Measurements from ENCODE around the gene DKK3. TPM values are rescaled to one million over a fixed set of nuclear protein-coding genes. Genes with fewer than 3 reads are reported as not detected.

The DKK3 gene
- total RNA-seq, 4 donors from 2014 or later = 94.3 to 191 (median 127) TPM

- Histone ChIP-seq H3K9me3 (no peaks in the 10 kb centered on the region), H3K36me3 (peaks cover 6 to 90% (median 45%) of the 10 kb centered on the region in 4 donors), H3K4me1 (peaks cover 0 to 4% (median 0%) of the 10 kb centered on the region in 4 donors), H3K4me3 (no peak overlapping the region), H3K27ac (replicated peaks in 1 of 4) (no peak overlapping the region), H3K27me3 (no peaks in the 10 kb centered on the region)
- WGBS = 68% methylated on average over 2 of the region's 2 CpGs
- no peak for DNase-seq (ENCODE audit: extremely low spot score)
- TF ChIP-seq CTCF (IDR thresholded peaks at IDR 0.05) (no peak), EP300 (IDR thresholded peaks at IDR 0.05) (no peak), POLR2AphosphoS5 (IDR thresholded peaks at IDR 0.05) (no peak), POLR2A (IDR thresholded peaks at IDR 0.05; ENCODE audit: low read depth) (no peak)
- intact Hi-C loops (cut with DNase I) = no loop called here
Measured at GRCh38 chr11:11946180-11946579, 62.2 kb downstream of the DKK3 start.

- WGBS = 87% methylated on average over 5 of the region's 5 CpGs
- no peaks in the 10 kb centered on the region for H3K27me3 ChIP-seq
- H3K36me3 ChIP-seq = peaks cover 6 to 87% (median 42%) of the 10 kb centered on the region in 4 donors
- intact Hi-C loops (cut with DNase I) = no loop called here
- H3K4me1 ChIP-seq = peaks cover 0 to 4% (median 0%) of the 10 kb centered on the region in 4 donors
- H3K9me3 ChIP-seq = no peaks in the 10 kb centered on the region
- DNase-seq (ENCODE audit: extremely low spot score) = no peak
- TF ChIP-seq POLR2AphosphoS5 (IDR thresholded peaks at IDR 0.05) = no peak
- no peak for TF ChIP-seq CTCF (IDR thresholded peaks at IDR 0.05)
- no peak for TF ChIP-seq EP300 (IDR thresholded peaks at IDR 0.05)
- TF ChIP-seq POLR2A (IDR thresholded peaks at IDR 0.05; ENCODE audit: low read depth) = no peak
- no peak overlapping the region for H3K4me3 ChIP-seq
- no peak overlapping the region for H3K27ac ChIP-seq (replicated peaks in 1 of 4)
Measured at GRCh38 chr11:11944444-11944843, 64.0 kb downstream of the DKK3 start.

- DNase-seq (ENCODE audit: extremely low spot score) = no peak
- Histone ChIP-seq H3K4me1 (no peaks in the 10 kb centered on the region), H3K4me3 (no peak overlapping the region), H3K36me3 (peaks cover 12 to 89% (median 53%) of the 10 kb centered on the region in 4 donors), H3K9me3 (no peaks in the 10 kb centered on the region), H3K27ac (replicated peaks in 1 of 4) (no peak overlapping the region), H3K27me3 (no peaks in the 10 kb centered on the region)
- intact Hi-C loops (cut with DNase I) = no loop called here
- 86% methylated on average over 3 of the region's 3 CpGs for WGBS
- TF ChIP-seq POLR2A (IDR thresholded peaks at IDR 0.05; ENCODE audit: low read depth) = no peak
- TF ChIP-seq CTCF (IDR thresholded peaks at IDR 0.05) = no peak
- TF ChIP-seq POLR2AphosphoS5 (IDR thresholded peaks at IDR 0.05) = no peak
- no peak for TF ChIP-seq EP300 (IDR thresholded peaks at IDR 0.05)
Measured at GRCh38 chr11:11942668-11943067, 65.8 kb downstream of the DKK3 start.

- TF ChIP-seq CTCF (IDR thresholded peaks at IDR 0.05) (no peak), POLR2AphosphoS5 (IDR thresholded peaks at IDR 0.05) (no peak), POLR2A (IDR thresholded peaks at IDR 0.05; ENCODE audit: low read depth) (no peak), EP300 (IDR thresholded peaks at IDR 0.05) (no peak)
- Histone ChIP-seq H3K9me3 (no peaks in the 10 kb centered on the region), H3K27me3 (no peaks in the 10 kb centered on the region), H3K27ac (replicated peaks in 1 of 4) (no peak overlapping the region), H3K4me1 (no peaks in the 10 kb centered on the region), H3K36me3 (peaks cover 12 to 80% (median 62%) of the 10 kb centered on the region in 4 donors), H3K4me3 (no peak overlapping the region)
- DNase-seq (ENCODE audit: extremely low spot score) = no peak
- intact Hi-C loops (cut with DNase I) = no loop called here
Measured at GRCh38 chr11:11940551-11940950, 67.9 kb downstream of the DKK3 start.

- Histone ChIP-seq H3K27me3 (no peaks in the 10 kb centered on the region), H3K36me3 (peaks cover 10 to 81% (median 64%) of the 10 kb centered on the region in 4 donors), H3K27ac (replicated peaks in 1 of 4) (no peak overlapping the region), H3K9me3 (no peaks in the 10 kb centered on the region), H3K4me3 (no peak overlapping the region), H3K4me1 (peaks cover 0 to 5% (median 0%) of the 10 kb centered on the region in 4 donors)
- WGBS = 85% methylated on average over 1 of the region's 1 CpG
- no peak for DNase-seq (ENCODE audit: extremely low spot score)
- no peak for TF ChIP-seq CTCF (IDR thresholded peaks at IDR 0.05)
- no peak for TF ChIP-seq POLR2AphosphoS5 (IDR thresholded peaks at IDR 0.05)
- no peak for TF ChIP-seq EP300 (IDR thresholded peaks at IDR 0.05)
- TF ChIP-seq POLR2A (IDR thresholded peaks at IDR 0.05; ENCODE audit: low read depth) = no peak
- intact Hi-C loops (cut with DNase I) = no loop called here
Measured at GRCh38 chr11:11937957-11938356, 70.5 kb downstream of the DKK3 start.
